Keratinocyte (primary cell): Measurements from ENCODE around the gene GBP3. TPM values are rescaled to one million over a fixed set of nuclear protein-coding genes. Genes with fewer than 3 reads are reported as not detected.

ENCODE experiments used
- DNase-seq: peaks from one replicate; pipeline ENCODE4 v3.0.0-alpha.2; 2011; ENCODE audit warnings: low read depth, missing footprints, low spot score
- FAIRE-seq: peaks from 2 replicates; lab custom pipeline; 2011; peaks lifted over from hg19 to GRCh38; lab: Jason Lieb, UNC
- H2AFZ ChIP-seq: 2 replicates; pipeline ENCODE4 v1.6.0; 2012; ENCODE audit warnings: low read length, control low read depth, inconsistent platforms; ENCODE audit not compliant: control insufficient read depth
- H3K27ac ChIP-seq: 2 replicates; pipeline ENCODE4 v1.5.1; 2011; ENCODE audit warnings: low read length; ENCODE audit not compliant: control insufficient read depth, insufficient read depth
- H3K27me3 ChIP-seq: 3 replicates; pipeline ENCODE4 v1.6.0; 2011; ENCODE audit warnings: low read length; ENCODE audit not compliant: control insufficient read depth, insufficient read depth; ENCODE audit errors: extremely low read depth
- H3K36me3 ChIP-seq, 2 experiments: 2 replicates in 1 of 2; 3 replicates in 1 of 2; pipeline ENCODE4 v1.5.1; 2011; ENCODE audit warnings: low read length in 2 of 2, mild to moderate bottlenecking in 1 of 2; ENCODE audit not compliant: control insufficient read depth in 2 of 2, insufficient read depth in 2 of 2; ENCODE audit errors: extremely low read depth in 1 of 2
- H3K4me1 ChIP-seq: 3 replicates; pipeline ENCODE4 v1.5.1; 2011; ENCODE audit warnings: low read length; ENCODE audit not compliant: control insufficient read depth, insufficient read depth; ENCODE audit errors: extremely low read depth
- H3K4me2 ChIP-seq: 3 replicates; pipeline ENCODE4 v1.6.0; 2011; ENCODE audit warnings: low read depth, low read length; ENCODE audit not compliant: control insufficient read depth, insufficient read depth; ENCODE audit errors: extremely low read depth
- H3K4me3 ChIP-seq, 3 experiments: fragments of 200-600 bp in 1 of 3; sonication (generic) in 1 of 3; 2 replicates in 2 of 3; 3 replicates in 1 of 3; pipeline ENCODE4 v1.5.1; 2011 to 2016; ENCODE audit warnings: low read length in 3 of 3, mild to moderate bottlenecking in 3 of 3, control low read depth in 2 of 3, inconsistent platforms in 1 of 3, low read depth in 1 of 3, mixed read lengths in 1 of 3, mixed run types in 1 of 3, moderate library complexity in 1 of 3; ENCODE audit not compliant: control insufficient read depth in 2 of 3, insufficient read depth in 2 of 3; ENCODE audit errors: extremely low read depth in 1 of 3
- H3K79me2 ChIP-seq: 2 replicates; pipeline ENCODE4 v1.6.0; 2012; ENCODE audit warnings: low read length; ENCODE audit not compliant: control insufficient read depth, insufficient read depth
- H3K9ac ChIP-seq: 3 replicates; pipeline ENCODE4 v1.6.0; 2011; ENCODE audit warnings: low read length; ENCODE audit not compliant: control insufficient read depth, insufficient read depth; ENCODE audit errors: extremely low read depth
- H3K9me1 ChIP-seq: 3 replicates; pipeline ENCODE4 v1.6.0; 2011; ENCODE audit warnings: low read length; ENCODE audit not compliant: control insufficient read depth, insufficient read depth; ENCODE audit errors: extremely low read depth
- H3K9me3 ChIP-seq: 2 replicates; pipeline ENCODE4 v1.5.1; 2012; ENCODE audit warnings: low read depth, low read length; ENCODE audit not compliant: control insufficient read depth
- H4K20me1 ChIP-seq: 3 replicates; pipeline ENCODE4 v1.6.0; 2011; ENCODE audit warnings: low read length; ENCODE audit not compliant: control insufficient read depth, insufficient read depth; ENCODE audit errors: extremely low read depth
- CTCF ChIP-seq, 3 experiments: IDR thresholded peaks in 1 of 3; conservative IDR thresholded peaks in 1 of 3; optimal IDR thresholded peaks in 1 of 3; 2 replicates in 2 of 3; 3 replicates in 1 of 3; pipeline versions ENCODE3 to v1.5.1; 2011; ENCODE audit warnings: low read length in 3 of 3, mild to moderate bottlenecking in 3 of 3, moderate library complexity in 2 of 3, control low read depth in 1 of 3, inconsistent platforms in 1 of 3; ENCODE audit not compliant: insufficient read depth in 2 of 3; ENCODE audit errors: extremely low read depth in 1 of 3
- EZH2 ChIP-seq: IDR thresholded peaks from one replicate; pipeline ENCODE4 v1.6.1; 2012; ENCODE audit warnings: inconsistent platforms, mild to moderate bottlenecking, low read length, moderate library complexity
- dilution Hi-C: fragments of 300-500 bp; cut with MboI; formaldehyde crosslinking; loops from one replicate; pipeline ENCODE4 v1.7.0; 2020; ENCODE audit warnings: low sequenced_read_pairs; ENCODE audit not compliant: extremely low pct_ligation_motif_present
- polyA plus RNA-seq, 5 experiments: library from polyadenylated mRNA; depleted of rRNA in 3 of 5; stranded (reverse) in 3 of 5; stranded (forward) in 1 of 5; unstranded in 1 of 5; fragments of >200 nt; gene quantifications; 1 replicate in 1 of 5; 2 replicates in 3 of 5; 3 replicates in 1 of 5; pipeline versions ENCODE4 v1.2.1 to v1.2.3, GENCODE V29; 2011 to 2012; ENCODE audit warnings: missing spikeins in 2 of 5, low read depth in 1 of 5, low replicate concordance in 1 of 5

GBP3 gene
- polyA plus RNA-seq, 1 donor (not counting 4 experiments of a cell fraction or from before 2014, with no cell fraction given): 42.6 TPM

- Histone ChIP-seq H3K4me2 (peak within 1 kb of the TSS; percentile 90), H3K4me1 (peaks cover 7% of the 10 kb centered on the region), H3K9ac (peak within 1 kb of the TSS; percentile 45), H2AFZ (peak within 1 kb of the TSS; percentile 66), H3K27me3 (no peaks in the 10 kb centered on the region), H3K79me2 (no peaks in the 10 kb centered on the region), H3K9me1 (no peaks in the 10 kb centered on the region), H4K20me1 (no peaks in the 10 kb centered on the region), H3K9me3 (no peaks in the 10 kb centered on the region), H3K36me3 (no peaks in the 10 kb centered on the region), H3K4me3 (peak within 1 kb of the TSS; percentile 34 to 69 (median 67)), H3K27ac (peak within 1 kb of the TSS; percentile 27)
- FAIRE-seq: peak; percentile 57
- TF ChIP-seq EZH2 (no peak), CTCF (optimal IDR thresholded peaks at IDR 0.05 in 1 of 3, IDR thresholded peaks at IDR 0.05 in 1 of 3, conservative IDR thresholded peaks at IDR 0.05 in 1 of 3; ENCODE audit: extremely low read depth in 1 of 3, insufficient read depth in 2 of 3, low read length in 3 of 3) (no peak)
- DNase-seq: no peak
- dilution Hi-C loops: no loop called here
These were observed 42.6 kb upstream of the GBP3 start, which contains the start of gene GBP1 for GRCh38 chr1:89065079-89065868. GBP1 (minus strand) TSS chr1:89065208; CDS start chr1:89063234, 1,974 bp downstream.

DNA sequence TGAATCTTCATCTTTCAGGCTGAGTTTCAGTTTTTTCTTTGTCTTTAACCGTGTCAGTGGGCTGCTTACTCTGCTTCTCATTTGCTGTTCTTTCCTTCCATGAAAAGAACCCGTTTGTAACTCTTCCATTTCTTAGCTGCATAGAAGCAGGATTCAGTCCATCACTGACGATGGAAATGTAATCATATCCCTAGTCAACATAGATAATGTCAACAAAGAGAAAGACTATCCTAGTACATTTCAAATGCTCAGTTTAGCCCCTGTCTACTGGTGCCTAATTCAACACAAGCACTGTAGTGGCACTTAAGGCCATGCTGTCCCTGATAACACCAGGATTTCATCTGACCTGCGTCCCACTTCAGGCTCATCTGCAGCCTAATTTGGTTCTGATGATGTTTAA is 42.0 kb upstream of the GBP3 start:
- Histone ChIP-seq H3K27me3 (no peaks in the 10 kb centered on the region), H3K4me1 (peaks cover 7% of the 10 kb centered on the region), H3K79me2 (no peaks in the 10 kb centered on the region), H3K4me3 (peak overlapping the region; percentile 34 to 69 (median 67)), H3K27ac (peak overlapping the region; percentile 27), H3K9me3 (no peaks in the 10 kb centered on the region), H3K4me2 (peak overlapping the region; percentile 90), H3K36me3 (no peaks in the 10 kb centered on the region), H3K9ac (peak overlapping the region; percentile 45), H3K9me1 (no peaks in the 10 kb centered on the region), H2AFZ (peak overlapping the region; percentile 66), H4K20me1 (no peaks in the 10 kb centered on the region)
- peak; percentile 93 for FAIRE-seq
- dilution Hi-C loops: no loop called here
- TF ChIP-seq EZH2: no peak
- TF ChIP-seq CTCF (optimal IDR thresholded peaks at IDR 0.05 in 1 of 3, IDR thresholded peaks at IDR 0.05 in 1 of 3, conservative IDR thresholded peaks at IDR 0.05 in 1 of 3; ENCODE audit: extremely low read depth in 1 of 3, insufficient read depth in 2 of 3, low read length in 3 of 3): no peak
- no peak for DNase-seq
